AG04449 (cell line): Measurements from ENCODE around the gene KLHDC7A.

ENCODE experiments used
- CTCF ChIA-PET: fragments of 350-600 bp; formaldehyde crosslinking; extraction: SDS; loops from one replicate; lab custom pipeline; 2021; ENCODE audit warnings: antibody characterized with exemption; lab: Yijun Ruan, JAX
- POLR2A ChIA-PET: fragments of 400-600, 350-600 bp; formaldehyde crosslinking; extraction: SDS; loops from one replicate; lab custom pipeline; 2020; ENCODE audit warnings: antibody characterized with exemption, inconsistent platforms; lab: Yijun Ruan, JAX
- DNase-seq: peaks from one replicate; pipeline ENCODE4 v3.0.0-alpha.2; 2010; ENCODE audit warnings: low read depth, low spot score
- H3K4me3 ChIP-seq: 2 replicates; pipeline ENCODE4 v1.5.1; 2011; ENCODE audit warnings: low read depth, mild to moderate bottlenecking, control low read depth, low read length
- CTCF ChIP-seq: IDR thresholded peaks from one replicate; pipeline ENCODE4 v1.5.1; 2011; ENCODE audit warnings: mild to moderate bottlenecking, moderate library complexity, low read length, control low read depth, inconsistent platforms; ENCODE audit not compliant: insufficient read depth; ENCODE audit errors: missing control alignments

KLHDC7A gene

GRCh38 chr1:18481190-18481920, 625 bp downstream of the KLHDC7A start:
- CTCF ChIA-PET: no interaction called here
- TF ChIP-seq CTCF: no peak
- no peak for DNase-seq
- H3K4me3 ChIP-seq: no peak overlapping the region
- POLR2A ChIA-PET: no interaction called here

GRCh38 chr1:18481921-18482701, 1.4 kb downstream of the KLHDC7A start:
- no peak overlapping the region for H3K4me3 ChIP-seq
- ChIA-PET CTCF (no interaction called here), POLR2A (no interaction called here)
- no peak for DNase-seq
- TF ChIP-seq CTCF: no peak

GRCh38 chr1:18482721-18483425, 2.1 kb downstream of the KLHDC7A start:
- POLR2A ChIA-PET: no interaction called here
- CTCF ChIA-PET: no interaction called here
- DNase-seq: no peak
- no peak overlapping the region for H3K4me3 ChIP-seq
- no peak for TF ChIP-seq CTCF

- ChIA-PET POLR2A (no interaction called here), CTCF (no interaction called here)
- H3K4me3 ChIP-seq: no peak overlapping the region
- no peak for TF ChIP-seq CTCF
- no peak for DNase-seq
Measured at GRCh38 chr1:18484276-18484675, 3.5 kb downstream of the KLHDC7A start.

- DNase-seq: no peak
- POLR2A ChIA-PET: no interaction called here
- CTCF ChIA-PET: no interaction called here
- TF ChIP-seq CTCF: no peak
- H3K4me3 ChIP-seq: no peak overlapping the region
Measured at GRCh38 chr1:18484721-18485120, 4.0 kb downstream of the KLHDC7A start.

GRCh38 chr1:18485227-18485626, 4.5 kb downstream of the KLHDC7A start:
- no peak for DNase-seq
- no peak overlapping the region for H3K4me3 ChIP-seq
- POLR2A ChIA-PET: no interaction called here
- CTCF ChIA-PET: no interaction called here
- TF ChIP-seq CTCF: no peak
